Activated T-helper 2 cell treated with anti-CD3 and anti-CD28 coated beads, Interferon-gamma antibody, Interleukin-2, Interleukin-4, amounts not matched to agents 10 μg/mL and 5 μg/mL and 100 μg/mL, durations not matched to agents 14 hours and 24 hours and 36 hours (primary cell): ENCODE results near the gene TMEM132D. TPM values are rescaled to one million over a fixed set of nuclear protein-coding genes. Genes with fewer than 3 reads are reported as not detected.

Source experiments
- DNase-seq: peaks from one replicate; pipeline ENCODE4 v3.0.0; 2021; ENCODE audit warnings: low spot score
- H3K27ac Mint-ChIP-seq: one replicate; pipeline ENCODE4 v1.8.0; 2021; ENCODE audit warnings: mixed read lengths
- H3K27me3 Mint-ChIP-seq: one replicate; pipeline ENCODE4 v1.8.0; 2021; ENCODE audit warnings: low read depth, mixed read lengths
- H3K36me3 Mint-ChIP-seq: one replicate; pipeline ENCODE4 v1.8.0; 2021; ENCODE audit warnings: low read depth, mixed read lengths
- H3K4me1 Mint-ChIP-seq: one replicate; pipeline ENCODE4 v1.8.0; 2021; ENCODE audit warnings: low read depth, mixed read lengths
- H3K4me3 Mint-ChIP-seq: one replicate; pipeline ENCODE4 v1.8.0; 2021; ENCODE audit warnings: low read depth, mild to moderate bottlenecking, moderate library complexity, mixed read lengths
- H3K9me3 Mint-ChIP-seq: one replicate; pipeline ENCODE4 v1.8.0; 2021; ENCODE audit warnings: mixed read lengths
- intact Hi-C: fragments of 100-400 bp; cut with micrococcal nuclease; formaldehyde crosslinking; loops from one replicate; pipeline ENCODE4 v1.15.1; 2023
- total RNA-seq: library from RNA; stranded (reverse); gene quantifications from 2 replicates; pipeline ENCODE4 v1.2.3, GENCODE V29; 2022

The TMEM132D gene
- total RNA-seq, 1 donor from 2014 or later, result not detected

DNA sequence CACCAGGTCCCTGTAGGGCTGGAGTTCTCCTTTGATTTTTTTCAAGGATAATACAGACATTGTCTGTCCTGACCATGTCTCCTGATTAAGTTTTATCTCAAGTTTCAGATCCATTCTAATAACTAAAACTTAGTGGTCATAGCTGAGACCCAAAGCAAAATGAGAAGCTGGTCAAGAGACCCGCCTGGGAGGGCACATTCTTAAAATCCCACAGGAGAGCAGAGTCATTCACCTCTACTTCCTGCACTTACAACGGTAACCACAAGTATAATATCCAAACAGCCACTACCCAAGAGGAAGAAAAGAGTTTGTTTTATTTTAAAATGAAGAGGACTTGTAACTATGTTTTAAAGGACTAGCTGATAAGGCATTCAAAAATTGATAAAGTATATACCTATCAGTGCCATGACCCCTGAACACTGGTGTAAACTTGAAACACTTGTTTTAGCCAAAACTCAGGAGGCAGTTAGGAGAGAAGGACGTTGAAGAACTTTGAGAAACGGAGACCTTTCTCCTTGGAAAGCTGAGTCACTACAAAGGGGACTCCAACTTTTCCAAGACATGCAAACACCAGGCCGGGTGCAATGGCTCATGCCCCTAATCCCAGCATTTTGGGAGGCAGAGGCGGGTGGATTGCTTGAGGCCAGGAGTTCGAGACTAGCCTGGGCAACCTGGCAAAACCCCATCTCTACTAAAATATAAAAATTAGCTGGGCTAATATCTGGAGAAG lies 572.3 kb downstream of the TMEM132D start:
- Mint-ChIP-seq H3K36me3 (no peaks in the 10 kb centered on the region), H3K9me3 (peaks cover 26% of the 10 kb centered on the region), H3K4me3 (no peak overlapping the region), H3K27me3 (no peaks in the 10 kb centered on the region), H3K27ac (no peak overlapping the region), H3K4me1 (no peaks in the 10 kb centered on the region)
- intact Hi-C loops, result no loop called here
- DNase-seq, result no peak

DNA sequence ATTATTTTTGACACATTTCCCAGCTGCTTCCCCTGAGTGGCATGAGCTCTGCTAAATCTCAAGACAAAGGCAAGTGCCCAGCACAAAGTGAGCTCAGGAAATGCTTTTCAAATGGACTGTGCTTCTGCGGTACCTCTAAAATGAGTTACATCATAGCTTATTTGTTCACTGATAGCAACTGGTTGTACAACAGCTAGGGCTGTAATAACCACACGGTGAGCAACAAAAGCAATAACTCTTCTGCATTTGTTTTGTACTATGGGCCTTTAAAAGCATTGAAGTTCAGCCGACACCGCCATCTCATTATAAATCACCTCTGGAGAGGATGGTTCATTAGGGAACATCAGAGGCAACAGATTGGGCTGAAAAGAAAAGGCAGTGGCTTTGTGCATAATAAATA lies 575.6 kb downstream of the TMEM132D start:
- Mint-ChIP-seq H3K27me3 (no peaks in the 10 kb centered on the region), H3K4me1 (no peaks in the 10 kb centered on the region), H3K9me3 (peaks cover 22% of the 10 kb centered on the region), H3K4me3 (no peak overlapping the region), H3K36me3 (no peaks in the 10 kb centered on the region), H3K27ac (no peak overlapping the region)
- DNase-seq, result no peak
- intact Hi-C loops, result no loop called here

- Mint-ChIP-seq H3K27me3 (no peaks in the 10 kb centered on the region), H3K4me3 (no peak overlapping the region), H3K9me3 (peaks cover 20% of the 10 kb centered on the region), H3K36me3 (no peaks in the 10 kb centered on the region), H3K4me1 (no peaks in the 10 kb centered on the region), H3K27ac (no peak overlapping the region)
- intact Hi-C loops, result no loop called here
- DNase-seq, result no peak
Measured at GRCh38 chr12:129325566-129325965, 578.3 kb downstream of the TMEM132D start.

DNA sequence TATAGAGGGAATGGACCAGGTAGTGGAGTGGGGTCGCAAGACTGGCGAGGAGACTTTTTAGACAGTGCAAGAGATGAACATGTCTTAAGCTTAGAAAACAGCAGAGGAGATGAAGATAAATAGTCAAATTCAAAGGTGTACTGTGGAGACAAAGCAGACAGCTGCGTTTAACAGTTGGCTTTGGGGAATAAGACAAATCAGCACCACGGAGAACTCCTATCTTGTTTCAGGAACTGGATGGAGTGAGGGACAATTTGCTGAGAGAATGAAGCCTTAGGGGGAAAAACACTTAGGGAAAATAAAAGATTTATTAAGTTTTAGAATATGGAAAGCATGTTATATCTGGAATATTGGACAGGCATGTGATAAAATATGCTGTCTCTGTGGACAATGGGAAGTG lies 591.8 kb downstream of the TMEM132D start:
- DNase-seq, result no peak
- intact Hi-C loops, result no loop called here
- H3K36me3 Mint-ChIP-seq, result no peaks in the 10 kb centered on the region

DNA sequence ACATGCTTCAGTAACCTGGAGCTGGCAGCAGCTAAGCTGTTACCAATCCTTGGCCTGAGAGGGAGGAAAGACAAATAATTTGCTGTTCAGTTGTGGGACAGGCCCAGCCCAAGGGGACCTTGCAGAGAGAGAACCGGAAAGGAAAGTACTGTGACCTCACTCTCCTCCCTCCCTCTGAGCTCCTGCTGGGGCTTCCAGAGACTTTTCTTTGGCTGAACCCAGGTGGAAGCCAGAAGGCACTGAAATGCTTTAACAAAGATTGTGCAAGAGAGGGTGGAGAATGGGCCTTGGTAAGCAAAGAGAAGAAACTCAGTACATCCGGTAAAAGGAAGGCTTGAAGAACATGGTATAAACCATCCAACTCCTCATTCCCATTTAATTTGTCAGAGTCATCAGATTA lies 593.5 kb downstream of the TMEM132D start:
- Mint-ChIP-seq H3K36me3 (no peaks in the 10 kb centered on the region), H3K4me3 (no peak overlapping the region)
- intact Hi-C loops, result no loop called here

More for the DNA sequence above, 591.8 kb downstream of the TMEM132D start:
- H3K9me3 Mint-ChIP-seq, result peaks cover 66% of the 10 kb centered on the region
- H3K27me3 Mint-ChIP-seq, result no peaks in the 10 kb centered on the region
- H3K4me3 Mint-ChIP-seq, result no peak overlapping the region
- H3K4me1 Mint-ChIP-seq, result no peaks in the 10 kb centered on the region
- H3K27ac Mint-ChIP-seq, result no peak overlapping the region

GRCh38 chr12:129305851-129306250 lies 598.0 kb downstream of the TMEM132D start:
- H3K4me3 Mint-ChIP-seq, result no peak overlapping the region
- intact Hi-C loops, result no loop called here
- H3K27ac Mint-ChIP-seq, result no peak overlapping the region
- H3K4me1 Mint-ChIP-seq, result no peaks in the 10 kb centered on the region
- H3K27me3 Mint-ChIP-seq, result no peaks in the 10 kb centered on the region
- no peak for DNase-seq
- H3K9me3 Mint-ChIP-seq, result peaks cover 48% of the 10 kb centered on the region
- H3K36me3 Mint-ChIP-seq, result no peaks in the 10 kb centered on the region

More for the DNA sequence above, 593.5 kb downstream of the TMEM132D start:
- DNase-seq, result no peak
- Mint-ChIP-seq H3K27me3 (no peaks in the 10 kb centered on the region), H3K9me3 (peaks cover 51% of the 10 kb centered on the region), H3K4me1 (no peaks in the 10 kb centered on the region), H3K27ac (no peak overlapping the region)

DNA sequence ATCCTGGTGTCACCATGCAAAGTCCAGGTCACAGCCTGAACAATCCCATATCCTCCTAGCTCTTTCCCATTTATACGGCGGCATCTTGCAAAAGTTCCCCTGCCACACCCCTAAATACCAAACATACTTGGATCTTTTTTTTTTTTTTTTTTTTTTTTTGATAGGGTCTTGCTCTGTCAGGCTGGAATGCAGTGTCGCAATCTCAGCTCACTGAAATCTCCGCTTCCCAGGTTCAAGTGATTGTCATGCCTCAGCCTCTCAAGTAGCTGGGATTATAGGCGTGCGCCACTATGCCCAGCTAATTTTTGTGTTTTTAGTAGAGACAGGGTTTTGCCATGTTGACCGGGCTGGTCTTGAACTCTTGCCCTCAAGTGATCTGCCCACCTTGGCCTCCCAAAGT lies 599.3 kb downstream of the TMEM132D start:
- no peak overlapping the region for H3K27ac Mint-ChIP-seq

DNA sequence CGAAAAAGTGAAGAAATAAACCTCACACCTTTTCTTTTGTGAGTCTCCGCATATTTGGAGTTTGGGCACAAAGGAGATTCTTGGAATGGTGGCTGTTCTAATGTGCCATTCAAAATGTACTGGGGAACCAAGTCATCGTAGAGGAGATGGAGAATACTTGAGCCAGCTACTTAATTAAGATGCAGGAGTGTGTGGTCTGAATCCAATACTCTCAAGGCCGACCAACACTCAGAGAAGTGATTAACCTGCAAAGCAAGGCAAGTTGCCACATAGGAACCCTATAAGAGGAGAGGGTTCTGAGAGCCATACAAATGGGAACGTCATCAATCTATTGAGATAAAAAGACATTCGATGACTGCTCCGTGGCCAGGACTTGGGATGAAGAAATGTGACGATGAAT lies 603.8 kb downstream of the TMEM132D start:
- no peak for DNase-seq
- no peaks in the 10 kb centered on the region for H3K36me3 Mint-ChIP-seq
- H3K4me3 Mint-ChIP-seq, result no peak overlapping the region
- peaks cover 45% of the 10 kb centered on the region for H3K9me3 Mint-ChIP-seq
- intact Hi-C loops, result no loop called here
- H3K27me3 Mint-ChIP-seq, result no peaks in the 10 kb centered on the region
- H3K27ac Mint-ChIP-seq, result no peak overlapping the region
- H3K4me1 Mint-ChIP-seq, result no peaks in the 10 kb centered on the region

More for the DNA sequence above, 599.3 kb downstream of the TMEM132D start:
- Mint-ChIP-seq H3K4me1 (no peaks in the 10 kb centered on the region), H3K36me3 (no peaks in the 10 kb centered on the region), H3K27me3 (no peaks in the 10 kb centered on the region), H3K4me3 (no peak overlapping the region), H3K9me3 (peaks cover 43% of the 10 kb centered on the region)
- no peak for DNase-seq
- intact Hi-C loops, result no loop called here

DNA sequence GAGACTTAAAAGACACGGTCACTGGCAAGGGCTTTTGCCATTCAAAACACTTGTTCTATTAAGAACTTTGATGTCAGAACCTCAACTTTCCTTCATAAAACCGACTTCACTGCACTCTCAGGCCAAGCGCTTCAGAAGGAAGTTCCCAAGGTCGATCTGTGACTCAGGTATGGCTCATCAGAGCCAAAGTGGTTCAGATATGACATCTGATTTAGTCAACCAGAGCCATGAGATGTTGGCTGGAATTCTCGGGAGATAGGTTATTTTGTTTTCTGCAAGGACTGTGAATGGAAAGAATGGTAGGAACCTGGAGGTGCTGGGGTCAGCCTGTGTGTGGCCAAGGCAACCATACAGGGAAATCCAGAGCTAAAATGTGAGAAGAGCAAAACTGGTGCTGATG lies 604.9 kb downstream of the TMEM132D start:
- intact Hi-C loops, result no loop called here
- Mint-ChIP-seq H3K36me3 (no peaks in the 10 kb centered on the region), H3K4me1 (no peaks in the 10 kb centered on the region)

GRCh38 chr12:129296671-129297070 lies 607.2 kb downstream of the TMEM132D start:
- DNase-seq, result no peak
- Mint-ChIP-seq H3K27me3 (no peaks in the 10 kb centered on the region), H3K36me3 (no peaks in the 10 kb centered on the region), H3K9me3 (peaks cover 47% of the 10 kb centered on the region), H3K27ac (no peak overlapping the region), H3K4me3 (no peak overlapping the region), H3K4me1 (no peaks in the 10 kb centered on the region)
- intact Hi-C loops, result no loop called here

More for the DNA sequence above, 604.9 kb downstream of the TMEM132D start:
- peaks cover 43% of the 10 kb centered on the region for H3K9me3 Mint-ChIP-seq
- H3K27me3 Mint-ChIP-seq, result no peaks in the 10 kb centered on the region
- no peak overlapping the region for H3K4me3 Mint-ChIP-seq
- H3K27ac Mint-ChIP-seq, result no peak overlapping the region
- DNase-seq, result no peak

DNA sequence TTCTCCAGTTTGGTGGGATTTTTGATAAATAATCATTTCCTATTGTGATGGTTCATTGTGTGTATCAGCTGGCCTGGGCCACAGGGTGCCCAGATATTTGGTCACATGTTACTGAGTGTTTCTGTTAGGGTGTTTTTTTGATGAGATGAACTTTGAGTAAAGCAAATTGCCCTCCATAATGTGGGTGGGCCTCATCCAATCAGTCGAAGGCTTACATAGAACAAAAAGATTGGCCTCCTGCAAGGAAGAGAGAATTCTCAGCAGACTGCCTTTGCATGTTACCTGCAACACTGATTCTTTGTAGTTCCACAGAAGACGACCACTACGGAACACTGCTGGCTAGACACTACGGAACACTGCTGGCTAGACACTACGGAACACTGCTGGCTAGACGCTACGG lies 609.0 kb downstream of the TMEM132D start:
- DNase-seq, result no peak
- Mint-ChIP-seq H3K4me1 (no peaks in the 10 kb centered on the region), H3K9me3 (peaks cover 41% of the 10 kb centered on the region), H3K36me3 (no peaks in the 10 kb centered on the region), H3K4me3 (no peak overlapping the region), H3K27ac (no peak overlapping the region), H3K27me3 (no peaks in the 10 kb centered on the region)
- intact Hi-C loops, result no loop called here

DNA sequence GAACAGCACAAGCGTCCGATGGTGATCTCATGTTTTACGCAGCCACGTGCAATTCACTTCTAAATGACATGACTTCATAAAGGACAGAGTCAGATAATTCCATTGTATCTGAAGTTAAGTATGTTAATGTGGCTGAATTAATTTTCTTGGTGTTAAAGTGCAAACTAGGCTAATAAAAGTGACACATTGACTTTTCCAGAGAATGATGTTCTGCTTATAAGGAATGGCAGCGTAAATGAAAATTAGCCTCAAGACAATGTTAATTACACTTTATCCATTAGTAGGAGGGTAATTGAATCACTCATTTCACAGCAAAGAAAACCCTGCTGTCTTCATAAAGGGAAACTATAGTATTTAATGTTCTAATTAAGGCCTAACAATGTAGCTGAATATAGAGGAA lies 624.1 kb downstream of the TMEM132D start:
- Mint-ChIP-seq H3K36me3 (no peaks in the 10 kb centered on the region), H3K9me3 (peaks cover 34% of the 10 kb centered on the region), H3K27me3 (no peaks in the 10 kb centered on the region), H3K4me3 (no peak overlapping the region), H3K4me1 (no peaks in the 10 kb centered on the region), H3K27ac (no peak overlapping the region)
- no peak for DNase-seq
- intact Hi-C loops, result no loop called here

DNA sequence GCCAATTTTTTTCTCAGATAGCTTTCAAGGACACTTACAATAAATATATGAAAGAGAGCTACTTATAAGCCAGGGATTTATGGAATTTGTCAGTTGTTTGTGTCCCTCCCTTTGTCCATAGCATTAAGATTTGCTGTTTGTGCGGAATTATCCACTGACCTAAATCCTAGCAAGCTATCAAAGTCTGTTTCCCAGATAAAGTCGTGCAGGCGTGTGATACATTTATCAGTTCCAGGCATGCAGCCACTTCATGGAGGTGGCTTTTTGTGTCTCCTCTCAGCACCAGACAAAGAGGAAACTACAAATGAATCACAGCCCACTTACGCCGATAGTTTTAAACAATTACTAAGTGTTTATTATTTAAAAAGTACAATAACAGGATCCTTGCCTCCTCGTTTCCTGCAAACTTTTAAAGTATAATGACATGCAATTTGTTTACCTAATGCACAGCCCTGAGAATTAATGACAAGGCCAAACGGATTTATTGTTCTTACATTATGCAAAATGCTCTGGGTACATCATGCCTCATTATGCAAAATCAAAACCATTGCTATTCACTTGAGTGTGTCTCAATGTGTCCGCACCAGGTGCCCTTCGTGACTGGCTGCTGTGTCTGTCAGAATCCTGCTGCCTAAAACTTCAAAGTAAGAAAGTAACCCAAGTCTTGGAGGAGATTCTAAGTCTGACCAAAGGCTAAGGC lies 627.3 kb downstream of the TMEM132D start:
- no peaks in the 10 kb centered on the region for H3K4me1 Mint-ChIP-seq
- H3K4me3 Mint-ChIP-seq, result no peak overlapping the region
- H3K27ac Mint-ChIP-seq, result no peak overlapping the region
- H3K9me3 Mint-ChIP-seq, result peaks cover 34% of the 10 kb centered on the region
- H3K27me3 Mint-ChIP-seq, result no peaks in the 10 kb centered on the region
- no peaks in the 10 kb centered on the region for H3K36me3 Mint-ChIP-seq
- intact Hi-C loops, result no loop called here
- no peak for DNase-seq
